ENCODE results near the gene PRKRIP1. TPM values are rescaled to one million over a fixed set of nuclear protein-coding genes. Genes with fewer than 3 reads are reported as not detected.
A peak's percentile ranks its signal among the peaks of the same experiment; 100 is the strongest.

PRKRIP1 gene
- polyA plus RNA-seq, 1 donor (not counting 4 experiments of a cell fraction or from before 2014, with no cell fraction given), result 12.5 TPM

GRCh38 chr7:102431617-102432298, 35.6 kb downstream of the PRKRIP1 start:
- H4K20me1 ChIP-seq (ENCODE audit: control insufficient read depth, extremely low read depth, insufficient read depth, low read length), result no peaks in the 10 kb centered on the region
- DNase-seq (ENCODE audit: low read depth, low spot score) (no peak), FAIRE-seq (no peak)
- dilution Hi-C loops (cut with MboI; ENCODE audit: extremely low pct_ligation_motif_present, low sequenced_read_pairs), result no loop called here
- H3K4me1 ChIP-seq (ENCODE audit: control insufficient read depth, extremely low read depth, insufficient read depth, low read length), result peaks cover 13% of the 10 kb centered on the region
- no peaks in the 10 kb centered on the region for H3K9me3 ChIP-seq (ENCODE audit: control insufficient read depth, low read depth, low read length)
- no peak overlapping the region for H3K4me2 ChIP-seq (ENCODE audit: control insufficient read depth, extremely low read depth, insufficient read depth, low read depth, low read length)
- H3K79me2 ChIP-seq (ENCODE audit: control insufficient read depth, insufficient read depth, low read length), result no peaks in the 10 kb centered on the region
- H3K4me3 ChIP-seq (ENCODE audit: control insufficient read depth in 2 of 3, extremely low read depth in 1 of 3, insufficient read depth in 2 of 3, low read depth in 1 of 3, low read length in 3 of 3), result no peak overlapping the region
- H3K27me3 ChIP-seq (ENCODE audit: control insufficient read depth, extremely low read depth, insufficient read depth, low read length), result peaks cover 3% of the 10 kb centered on the region
- no peak overlapping the region for H3K27ac ChIP-seq (ENCODE audit: control insufficient read depth, insufficient read depth, low read length)
- no peak overlapping the region for H3K9ac ChIP-seq (ENCODE audit: control insufficient read depth, extremely low read depth, insufficient read depth, low read length)
- peak overlapping the region; percentile 59 for H2AFZ ChIP-seq (ENCODE audit: control insufficient read depth, low read length)
- TF ChIP-seq EZH2 (IDR thresholded peaks at IDR 0.05; ENCODE audit: low read length) (no peak), CTCF (optimal IDR thresholded peaks at IDR 0.05 in 1 of 3, IDR thresholded peaks at IDR 0.05 in 1 of 3, conservative IDR thresholded peaks at IDR 0.05 in 1 of 3; ENCODE audit: extremely low read depth in 1 of 3, insufficient read depth in 2 of 3, low read length in 3 of 3) (no peak)
- peaks cover 0 to 1% of the 10 kb centered on the region in 2 experiments for H3K36me3 ChIP-seq (ENCODE audit: control insufficient read depth in 2 of 2, extremely low read depth in 1 of 2, insufficient read depth in 2 of 2, low read length in 2 of 2)
- no peaks in the 10 kb centered on the region for H3K9me1 ChIP-seq (ENCODE audit: control insufficient read depth, extremely low read depth, insufficient read depth, low read length)

- DNase-seq (ENCODE audit: low read depth, low spot score) (no peak), FAIRE-seq (no peak)
- peak overlapping the region; percentile 38 to 54 (median 51) for H3K4me3 ChIP-seq (ENCODE audit: control insufficient read depth in 2 of 3, extremely low read depth in 1 of 3, insufficient read depth in 2 of 3, low read depth in 1 of 3, low read length in 3 of 3)
- H3K36me3 ChIP-seq (ENCODE audit: control insufficient read depth in 2 of 2, extremely low read depth in 1 of 2, insufficient read depth in 2 of 2, low read length in 2 of 2), result no peaks in the 10 kb centered on the region
- peak overlapping the region; percentile 81 for H3K4me2 ChIP-seq (ENCODE audit: control insufficient read depth, extremely low read depth, insufficient read depth, low read depth, low read length)
- H3K9me1 ChIP-seq (ENCODE audit: control insufficient read depth, extremely low read depth, insufficient read depth, low read length), result no peaks in the 10 kb centered on the region
- TF ChIP-seq CTCF (optimal IDR thresholded peaks at IDR 0.05 in 1 of 3, IDR thresholded peaks at IDR 0.05 in 1 of 3, conservative IDR thresholded peaks at IDR 0.05 in 1 of 3; ENCODE audit: extremely low read depth in 1 of 3, insufficient read depth in 2 of 3, low read length in 3 of 3) (no peak), EZH2 (IDR thresholded peaks at IDR 0.05; ENCODE audit: low read length) (no peak)
- dilution Hi-C loops (cut with MboI; ENCODE audit: extremely low pct_ligation_motif_present, low sequenced_read_pairs), result no loop called here
- H4K20me1 ChIP-seq (ENCODE audit: control insufficient read depth, extremely low read depth, insufficient read depth, low read length), result no peaks in the 10 kb centered on the region
- peaks cover 13% of the 10 kb centered on the region for H3K4me1 ChIP-seq (ENCODE audit: control insufficient read depth, extremely low read depth, insufficient read depth, low read length)
- H3K79me2 ChIP-seq (ENCODE audit: control insufficient read depth, insufficient read depth, low read length), result no peaks in the 10 kb centered on the region
- peak overlapping the region; percentile 58 for H3K9ac ChIP-seq (ENCODE audit: control insufficient read depth, extremely low read depth, insufficient read depth, low read length)
- H3K27me3 ChIP-seq (ENCODE audit: control insufficient read depth, extremely low read depth, insufficient read depth, low read length), result peaks cover 3% of the 10 kb centered on the region
- H2AFZ ChIP-seq (ENCODE audit: control insufficient read depth, low read length), result peak overlapping the region; percentile 26
- no peak overlapping the region for H3K27ac ChIP-seq (ENCODE audit: control insufficient read depth, insufficient read depth, low read length)
- H3K9me3 ChIP-seq (ENCODE audit: control insufficient read depth, low read depth, low read length), result no peaks in the 10 kb centered on the region
Observed at GRCh38 chr7:102432442-102433218, 36.5 kb downstream of the PRKRIP1 start.
